HG03457 (cell line): ENCODE measurements around the gene KLF9.
A peak's percentile ranks its signal among the peaks of the same experiment; 100 is the strongest.

Experiments used
- ATAC-seq: cut with Tn5 transposase; IDR thresholded peaks from one replicate; pipeline ENCODE4 v1.9.1; 2021; ENCODE audit warnings: moderate number of reproducible peaks; ENCODE audit not compliant: unreplicated experiment

KLF9 gene

DNA sequence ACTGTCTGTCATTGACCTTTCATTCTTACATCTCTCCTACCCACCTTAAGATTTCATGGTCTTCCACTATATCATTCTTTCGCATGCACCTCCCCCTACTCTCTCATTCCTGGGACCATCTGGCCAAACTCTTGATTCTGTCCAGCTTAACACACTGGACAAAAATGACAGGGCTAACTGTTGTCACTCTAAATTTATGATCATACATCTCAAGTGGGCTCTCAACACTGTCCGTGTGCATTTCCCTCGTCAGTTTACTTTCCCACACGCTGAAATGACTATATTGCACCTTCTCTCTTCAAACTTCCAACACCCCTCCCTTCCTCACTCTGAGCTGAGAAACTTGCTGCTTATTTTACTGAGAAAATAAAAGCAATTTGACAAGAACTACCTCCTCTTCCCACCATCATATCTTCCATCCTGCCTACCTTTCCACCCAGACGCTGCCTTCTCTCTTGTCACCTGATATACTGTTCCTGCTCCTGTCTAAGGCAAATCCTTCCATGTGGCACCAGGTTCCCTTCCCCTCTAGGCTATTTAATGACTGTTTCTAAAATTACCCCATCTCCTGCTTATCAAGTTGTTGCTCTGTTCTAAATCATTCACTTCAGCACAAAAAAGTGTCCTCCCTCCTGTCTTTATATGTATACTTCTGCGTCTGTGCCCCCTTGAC, 8.1 kb upstream of the KLF9 start:
- no peak for ATAC-seq

DNA sequence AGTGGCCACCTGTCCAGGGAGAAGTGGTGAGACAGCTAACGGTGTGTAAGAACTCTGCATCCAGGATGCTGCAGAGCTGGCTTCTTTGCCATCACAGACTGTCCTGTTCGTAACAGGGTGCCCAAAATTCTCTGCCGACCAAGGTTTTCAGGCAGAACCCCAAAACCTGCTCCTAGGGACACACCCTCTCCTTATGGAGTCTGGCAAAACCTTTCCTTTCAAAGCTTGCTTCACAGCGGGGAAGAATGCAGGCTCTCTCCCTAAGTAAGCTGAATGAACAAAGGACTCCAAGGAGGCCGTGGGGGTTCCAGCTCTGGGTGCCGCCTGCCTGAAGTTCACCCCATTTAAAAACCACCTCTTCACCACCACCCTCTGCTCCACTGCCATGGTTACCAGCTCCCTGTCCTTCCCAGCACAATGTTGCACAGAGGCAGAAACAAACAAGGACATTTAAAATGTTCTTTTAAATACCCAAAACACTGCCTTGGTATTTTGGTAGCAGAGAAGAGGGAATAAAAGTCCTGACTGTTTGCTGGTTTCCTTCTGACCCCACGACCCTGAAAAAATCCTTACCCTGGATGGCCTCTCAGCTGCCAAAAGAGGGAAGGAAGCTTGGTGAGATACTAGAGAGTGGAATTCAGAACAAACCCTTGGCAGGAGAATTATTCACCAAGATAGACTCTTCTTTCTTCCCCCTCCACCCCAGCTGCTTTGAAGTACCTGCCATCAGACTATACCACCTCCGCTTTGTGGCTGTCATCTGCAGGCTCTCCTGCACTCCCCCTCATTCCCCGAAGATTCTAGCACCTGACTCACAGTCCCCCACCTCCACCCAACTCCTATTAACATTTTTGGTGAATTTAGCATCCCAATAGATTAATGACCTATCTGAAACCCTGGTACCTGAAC, 7.1 kb upstream of the KLF9 start:
- ATAC-seq: no peak

DNA sequence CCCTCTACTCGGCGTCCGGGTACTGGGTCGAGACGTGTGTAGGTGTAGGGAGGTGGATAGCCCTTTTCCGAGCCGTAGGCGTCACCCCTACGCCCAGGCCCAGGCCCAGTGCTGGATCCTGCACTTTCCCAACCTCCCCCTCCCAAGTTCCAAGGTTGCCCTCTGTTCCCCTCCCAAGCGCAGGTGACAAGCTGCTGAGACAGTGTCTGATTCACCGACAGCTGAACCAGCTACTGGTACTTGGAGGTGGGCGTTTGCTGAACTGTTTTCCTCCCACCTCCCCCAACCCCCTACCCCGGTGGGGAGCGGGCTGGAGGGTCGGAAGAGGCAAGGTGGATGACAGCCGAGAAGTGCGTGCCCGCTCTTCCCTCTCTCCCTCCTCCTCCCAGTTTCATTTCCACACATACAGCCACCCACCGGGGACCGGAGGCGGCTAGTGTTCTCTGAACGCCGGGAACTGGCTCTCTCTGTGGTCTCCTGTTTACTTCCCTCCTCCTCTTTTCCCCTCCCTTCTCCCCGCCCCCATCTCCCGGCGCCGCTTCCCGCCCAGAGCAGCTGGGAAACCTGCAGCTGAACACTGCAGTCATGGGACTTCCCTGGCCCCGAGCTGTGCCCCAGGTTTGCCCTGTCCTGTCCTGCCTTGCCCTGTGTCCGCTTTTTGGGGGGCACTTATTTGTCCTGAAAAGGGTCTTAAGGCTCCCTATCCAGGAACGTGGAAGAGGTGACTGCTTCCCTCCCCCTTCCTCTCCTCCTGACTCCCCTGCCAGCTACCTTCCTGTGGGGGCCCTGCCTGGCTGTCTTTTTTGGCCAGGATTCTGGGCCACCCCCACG, 6.2 kb upstream of the KLF9 start:
- ATAC-seq: peak; percentile 15

DNA sequence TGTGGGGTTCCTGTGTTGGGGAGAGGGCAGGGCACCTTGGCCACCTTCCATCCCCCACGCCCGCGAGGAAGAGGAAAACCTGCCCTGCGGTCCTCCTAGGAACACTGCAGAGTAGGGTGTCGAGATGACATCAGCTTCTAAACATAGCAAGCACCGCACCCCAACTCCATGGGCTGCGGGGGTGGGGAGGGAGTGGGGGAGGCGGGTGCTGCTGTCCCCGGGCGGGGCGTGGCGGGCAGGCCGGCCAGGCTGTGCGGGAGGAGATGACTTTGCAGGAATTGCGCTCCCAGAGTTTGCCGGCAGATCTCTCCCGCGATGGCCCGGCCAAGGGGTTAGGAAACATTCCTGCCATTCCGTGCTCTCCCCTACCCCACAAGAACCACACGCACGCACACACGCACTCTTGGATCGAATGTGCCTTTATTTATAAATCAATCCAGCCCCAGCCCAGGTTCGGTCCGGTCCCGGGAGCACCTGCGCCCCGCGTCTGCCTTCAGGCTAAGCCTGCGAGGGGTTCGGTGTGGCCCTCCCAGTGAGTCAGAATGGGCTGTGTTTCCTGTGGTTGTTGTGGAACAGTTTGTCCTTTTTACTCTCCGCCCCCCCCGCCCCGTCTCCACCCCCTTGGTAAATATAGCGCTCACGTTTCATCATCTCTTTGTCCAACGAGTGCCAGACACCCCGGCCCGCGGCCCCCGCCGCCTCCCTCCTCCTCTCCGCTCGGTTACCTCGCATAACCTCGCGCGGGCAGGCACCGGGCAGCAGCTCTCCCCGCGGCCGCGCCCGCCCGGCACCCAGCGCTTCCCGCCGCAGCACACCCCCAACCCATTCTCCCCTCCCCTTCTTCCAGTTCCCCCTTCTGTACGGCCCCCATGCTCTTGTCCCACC, 5.3 kb upstream of the KLF9 start:
- ATAC-seq: peak; percentile 30

DNA sequence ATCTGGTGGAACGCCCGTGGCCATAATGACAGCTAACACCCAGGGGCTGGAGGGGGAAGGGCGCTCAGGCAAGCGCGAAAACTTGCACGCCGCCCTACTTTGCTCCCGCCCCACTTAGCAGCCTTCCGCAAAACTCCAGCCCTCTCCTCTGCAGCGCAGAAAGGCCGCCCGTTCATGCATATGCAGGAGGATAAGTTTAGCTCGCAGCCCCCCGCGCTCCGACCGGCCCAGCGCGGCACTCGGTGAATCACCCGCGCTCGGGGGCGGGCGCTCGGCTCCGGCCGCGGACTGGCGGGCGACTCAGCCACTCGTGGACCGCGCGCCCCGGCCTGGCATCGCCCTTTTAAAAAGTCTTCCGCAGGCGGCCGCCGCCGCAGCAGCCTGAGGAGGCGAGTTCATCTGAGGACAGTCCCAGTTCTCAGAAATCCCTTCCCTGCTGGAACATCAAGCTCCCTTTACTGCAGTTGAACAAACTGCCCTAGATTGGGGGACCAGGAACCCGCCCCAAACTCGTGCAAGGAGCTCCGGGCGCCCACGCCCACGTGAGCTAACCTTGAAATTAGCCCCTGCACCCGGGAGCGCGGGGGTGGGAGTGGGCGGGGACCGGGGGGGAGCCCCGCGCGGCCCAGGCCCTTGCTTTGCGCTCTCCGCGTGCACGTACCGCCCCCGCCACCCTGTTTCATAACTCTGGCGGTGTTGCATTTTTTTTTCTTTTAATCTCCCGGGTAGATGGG, 4.5 kb upstream of the KLF9 start:
- peak; percentile 40 for ATAC-seq

GRCh38 chr9:70415476-70415875, 1.0 kb upstream of the KLF9 start:
- no peak for ATAC-seq

GRCh38 chr9:70415041-70415440, 584 bp upstream of the KLF9 start:
- no peak for ATAC-seq

GRCh38 chr9:70413464-70413798, 1.0 kb downstream of the KLF9 start:
- ATAC-seq: peak; percentile 16

- ATAC-seq: no peak
Measured at GRCh38 chr9:70412832-70413463, 1.5 kb downstream of the KLF9 start.

DNA sequence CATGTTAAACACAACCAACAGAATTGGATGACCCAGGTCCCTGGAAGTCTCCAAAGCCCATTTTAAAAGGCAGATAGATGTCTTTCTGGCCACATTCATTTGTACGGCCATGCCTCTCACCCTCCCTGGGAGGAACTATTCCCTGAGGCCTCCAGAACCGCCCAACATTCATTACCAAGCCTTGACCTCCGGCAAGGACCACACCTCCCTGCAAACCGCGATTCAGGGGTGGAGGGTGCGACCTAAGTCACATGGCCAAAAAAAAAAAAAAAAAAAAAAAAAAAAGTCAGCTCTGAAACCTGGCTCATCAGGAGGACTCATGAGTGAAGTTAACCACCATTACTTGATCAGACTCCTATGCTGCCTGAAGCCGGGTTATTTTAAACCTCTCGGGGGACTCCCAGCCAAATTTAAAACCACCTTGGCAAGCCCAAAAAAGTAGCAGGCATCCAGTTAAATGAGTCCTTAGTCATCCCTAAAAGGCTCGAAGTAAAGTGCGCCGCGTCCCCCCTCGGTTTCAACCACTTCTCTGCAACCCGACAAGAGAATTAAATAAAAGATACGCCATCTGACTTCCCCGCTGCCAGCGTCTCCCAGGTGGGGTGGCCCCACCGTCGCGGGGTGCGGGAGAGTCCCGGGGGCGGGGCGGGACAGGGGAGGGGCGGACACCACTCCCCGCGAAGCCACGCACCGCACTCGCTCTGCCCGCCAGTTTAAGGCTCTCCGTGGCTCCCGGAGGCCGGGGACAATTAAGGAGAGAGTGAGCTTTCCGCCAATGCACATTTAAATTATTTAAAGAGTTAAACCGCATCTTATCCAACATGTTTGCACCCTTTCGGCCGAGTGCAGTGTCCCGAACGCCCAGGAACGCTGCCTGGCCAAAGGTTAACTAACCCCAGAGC, 2.3 kb downstream of the KLF9 start:
- no peak for ATAC-seq

- no peak for ATAC-seq
Measured at GRCh38 chr9:70411121-70411929, 3.1 kb downstream of the KLF9 start.

DNA sequence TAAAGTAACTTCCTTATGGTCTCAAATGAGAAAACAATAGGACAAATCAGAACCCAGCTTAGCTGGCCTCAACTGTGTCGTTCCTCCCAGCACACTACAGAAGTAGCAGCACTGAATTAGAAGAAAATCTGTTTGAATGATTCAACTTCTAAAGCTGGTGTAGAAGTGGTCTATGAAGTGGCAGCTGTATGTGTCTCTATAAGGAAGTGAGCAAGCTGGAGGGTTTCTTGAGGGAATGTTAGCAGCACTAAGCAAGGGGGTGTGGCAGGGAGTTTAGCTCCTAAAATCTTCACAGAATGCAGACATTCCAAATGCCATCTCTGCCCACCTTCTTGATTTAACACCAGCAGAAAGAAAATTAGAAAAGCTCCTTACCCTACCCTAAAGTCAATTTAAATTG, 4.1 kb downstream of the KLF9 start:
- no peak for ATAC-seq

DNA sequence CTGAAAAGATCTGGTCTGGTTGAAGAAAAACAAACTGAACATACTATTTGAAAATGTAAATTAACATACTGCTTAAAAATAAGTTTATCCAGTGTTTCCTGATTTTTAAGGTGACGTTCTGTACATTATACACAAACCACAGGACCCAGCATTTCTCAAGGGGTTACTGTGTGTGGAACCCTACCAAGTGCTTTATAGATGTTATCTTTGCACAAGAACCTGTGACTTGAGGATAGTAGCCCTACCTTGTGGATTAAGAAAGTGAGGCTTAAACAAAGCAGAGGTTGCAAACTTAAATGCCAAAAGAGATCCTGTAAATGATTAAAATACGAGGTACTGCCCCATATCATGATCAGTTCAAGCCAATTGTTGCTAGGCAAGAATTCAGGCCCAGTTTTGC, 4.7 kb downstream of the KLF9 start:
- ATAC-seq: no peak

GRCh38 chr9:70409280-70409679, 5.2 kb downstream of the KLF9 start:
- no peak for ATAC-seq

DNA sequence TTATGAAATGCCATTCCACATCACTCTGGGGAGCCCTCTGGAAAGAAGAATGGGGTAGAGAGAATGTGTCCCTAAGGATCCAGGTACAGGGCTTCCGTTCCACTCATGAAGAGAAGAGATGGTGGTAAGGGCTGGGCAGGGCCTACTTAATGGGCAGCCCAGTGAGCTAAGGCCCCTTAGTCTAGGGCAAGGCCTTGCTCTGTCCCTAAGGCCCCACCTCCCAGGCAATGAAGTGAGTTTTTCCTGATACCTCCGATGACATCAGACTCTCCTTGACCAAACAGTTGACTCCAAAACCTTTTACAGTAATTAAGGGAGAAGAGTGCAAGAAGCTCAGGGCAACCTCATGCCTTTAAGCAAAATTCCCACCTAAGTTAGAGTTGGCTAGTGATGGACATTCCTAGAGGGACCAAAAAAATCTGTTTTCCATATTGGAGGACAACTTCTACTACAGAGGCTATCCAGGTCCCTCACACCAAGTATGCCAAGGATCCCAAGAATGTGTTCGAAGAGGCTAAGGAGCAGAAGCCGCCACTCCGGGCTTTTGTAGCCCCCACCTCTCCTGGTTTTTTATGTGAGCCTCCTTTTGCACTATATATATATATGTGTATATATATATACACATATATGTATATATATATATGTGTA, 5.9 kb downstream of the KLF9 start:
- no peak for ATAC-seq

DNA sequence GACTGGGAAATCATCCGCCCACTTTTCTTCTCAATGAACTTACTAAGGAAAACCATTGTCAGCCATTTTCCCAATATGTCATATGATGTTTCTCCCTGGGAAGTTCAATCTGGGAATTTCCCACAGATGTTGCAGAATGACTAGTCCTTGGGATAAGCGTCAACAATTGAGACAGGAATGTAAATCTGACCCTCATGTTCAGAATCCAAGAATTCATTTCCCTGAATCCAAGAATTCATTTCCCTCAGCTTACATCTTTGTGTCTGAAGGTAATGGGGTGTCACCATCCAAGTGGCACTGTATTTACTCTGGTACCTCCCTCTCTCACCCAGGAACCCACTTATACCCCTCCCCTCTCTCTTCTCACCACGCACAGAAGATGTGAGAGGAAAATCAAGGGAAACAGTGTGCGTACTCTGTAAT, 7.4 kb downstream of the KLF9 start:
- ATAC-seq: no peak

GRCh38 chr9:70406434-70406862, 8.0 kb downstream of the KLF9 start:
- peak; percentile 48 for ATAC-seq
